Ishikawa (cell line): ENCODE measurements around the gene IGF1R.

Experiments
- CEBPB ChIP-seq: IDR thresholded peaks from 2 replicates; pipeline ENCODE4 v1.6.1; 2012
- EP300 ChIP-seq: IDR thresholded peaks from 2 replicates; pipeline ENCODE4 v1.6.1; 2012; ENCODE audit warnings: borderline replicate concordance
- FOXM1 ChIP-seq: IDR thresholded peaks from 2 replicates; pipeline ENCODE4 v1.6.1; 2012; ENCODE audit warnings: low read depth, borderline replicate concordance
- MAX ChIP-seq: IDR thresholded peaks from 2 replicates; pipeline ENCODE4 v1.6.1; 2012
- NFIC ChIP-seq: IDR thresholded peaks from 2 replicates; pipeline ENCODE4 v1.6.1; 2012
- RAD21 ChIP-seq: IDR thresholded peaks from 2 replicates; pipeline ENCODE4 v1.6.1; 2012; ENCODE audit warnings: low read depth
- REST ChIP-seq: IDR thresholded peaks from 2 replicates; pipeline ENCODE4 v1.6.1; 2012; ENCODE audit warnings: low read depth, mild to moderate bottlenecking
- TAF1 ChIP-seq: IDR thresholded peaks from 2 replicates; pipeline ENCODE4 v1.6.1; 2012; ENCODE audit warnings: low read depth, mild to moderate bottlenecking
- USF1 ChIP-seq: IDR thresholded peaks from 2 replicates; pipeline ENCODE4 v1.6.1; 2012
- YY1 ChIP-seq: IDR thresholded peaks from 2 replicates; pipeline ENCODE4 v1.6.1; 2012; ENCODE audit warnings: low read depth
- ZBTB7A ChIP-seq: IDR thresholded peaks from 2 replicates; pipeline ENCODE4 v1.6.1; 2012; ENCODE audit warnings: low read depth

GRCh38 chr15:98996624-98997023, 348.3 kb downstream of the IGF1R start:
- no peak for TF ChIP-seq TAF1
- TF ChIP-seq NFIC = no peak
- TF ChIP-seq MAX = no peak
- no peak for TF ChIP-seq ZBTB7A
- no peak for TF ChIP-seq RAD21
- TF ChIP-seq REST = no peak
- no peak for TF ChIP-seq EP300
- no peak for TF ChIP-seq USF1
- no peak for TF ChIP-seq CEBPB
- TF ChIP-seq YY1 = no peak
- no peak for TF ChIP-seq FOXM1
